GM12891 (cell line): ENCODE results near the gene TENM3.

ENCODE experiments used
- DNase-seq: peaks from one replicate; pipeline ENCODE4 v3.0.0; 2011; ENCODE audit warnings: low spot score; ENCODE audit not compliant: insufficient read length
- FAIRE-seq: peaks from 2 replicates; lab custom pipeline; 2011; peaks lifted over from hg19 to GRCh38; lab: Jason Lieb, UNC
- PAX5 ChIP-seq: IDR thresholded peaks from 2 replicates; pipeline ENCODE4 v1.6.1; 2011; ENCODE audit warnings: low read length, moderate library complexity, mild to moderate bottlenecking; ENCODE audit not compliant: insufficient read depth, severe bottlenecking
- POLR2A ChIP-seq: IDR thresholded peaks from 2 replicates; pipeline ENCODE4 v1.6.1; 2011; ENCODE audit warnings: low read depth, low read length, control low read depth
- POLR2AphosphoS5 ChIP-seq: IDR thresholded peaks from 2 replicates; pipeline ENCODE4 v1.6.1; 2011; ENCODE audit warnings: low read depth, low read length, control low read depth
- POU2F2 ChIP-seq: IDR thresholded peaks from 2 replicates; pipeline ENCODE4 v1.6.1; 2011; ENCODE audit warnings: low read depth, mild to moderate bottlenecking, control low read depth, low read length, moderate library complexity
- SPI1 ChIP-seq: IDR thresholded peaks from 2 replicates; pipeline ENCODE4 v1.6.1; 2011; ENCODE audit warnings: low read depth, low read length, control low read depth
- TAF1 ChIP-seq: IDR thresholded peaks from 2 replicates; pipeline ENCODE4 v1.6.1; 2011; ENCODE audit warnings: low read depth, low read length, control low read depth

Gene TENM3

DNA sequence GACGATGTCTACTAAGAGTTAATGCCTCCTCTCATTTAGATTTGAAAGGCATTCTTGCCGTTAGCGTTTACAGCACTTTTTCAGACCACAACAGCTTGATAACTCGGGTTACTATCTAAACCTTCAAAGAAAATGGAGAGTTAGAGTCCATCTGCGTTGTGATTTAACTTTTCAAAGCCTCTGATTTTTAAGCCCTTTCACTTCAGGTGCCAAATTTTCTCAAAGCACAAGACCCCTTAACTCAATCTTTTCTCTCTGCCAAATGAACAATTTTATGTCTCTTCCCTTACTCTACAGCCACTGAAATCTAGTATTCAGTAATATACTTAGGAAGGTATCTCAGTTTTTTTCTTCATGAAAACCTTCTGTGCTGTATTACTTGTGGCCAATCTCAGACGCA lies 310.5 kb downstream of the TENM3 start:
- DNase-seq, result no peak
- FAIRE-seq, result no peak
- TF ChIP-seq POLR2A, result no peak
- TF ChIP-seq POU2F2, result no peak
- TF ChIP-seq TAF1, result no peak
- TF ChIP-seq SPI1, result no peak
- TF ChIP-seq PAX5, result no peak
- no peak for TF ChIP-seq POLR2AphosphoS5

DNA sequence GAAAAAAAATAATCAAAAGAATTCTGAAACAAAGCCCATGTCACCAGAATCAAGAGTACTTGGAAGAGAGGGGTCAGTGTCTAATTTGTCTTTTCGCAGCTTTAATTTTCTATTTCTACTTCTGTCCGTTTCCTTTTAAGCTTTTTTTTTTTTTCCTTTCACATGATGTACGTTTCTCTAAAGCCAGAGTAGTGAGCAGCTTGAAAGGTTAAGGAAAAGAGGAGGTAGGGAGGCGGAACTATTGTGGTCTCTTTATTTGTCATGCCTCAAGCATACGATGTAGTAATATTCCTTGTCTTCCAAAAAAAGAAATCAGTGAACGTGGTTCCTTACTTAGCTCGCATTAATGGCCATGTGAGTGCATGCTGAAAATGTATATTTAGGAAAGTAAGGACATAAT lies 311.5 kb downstream of the TENM3 start:
- no peak for DNase-seq
- FAIRE-seq, result no peak
- TF ChIP-seq POU2F2, result no peak
- no peak for TF ChIP-seq TAF1
- no peak for TF ChIP-seq POLR2A
- TF ChIP-seq POLR2AphosphoS5, result no peak
- no peak for TF ChIP-seq SPI1
- TF ChIP-seq PAX5, result no peak

DNA sequence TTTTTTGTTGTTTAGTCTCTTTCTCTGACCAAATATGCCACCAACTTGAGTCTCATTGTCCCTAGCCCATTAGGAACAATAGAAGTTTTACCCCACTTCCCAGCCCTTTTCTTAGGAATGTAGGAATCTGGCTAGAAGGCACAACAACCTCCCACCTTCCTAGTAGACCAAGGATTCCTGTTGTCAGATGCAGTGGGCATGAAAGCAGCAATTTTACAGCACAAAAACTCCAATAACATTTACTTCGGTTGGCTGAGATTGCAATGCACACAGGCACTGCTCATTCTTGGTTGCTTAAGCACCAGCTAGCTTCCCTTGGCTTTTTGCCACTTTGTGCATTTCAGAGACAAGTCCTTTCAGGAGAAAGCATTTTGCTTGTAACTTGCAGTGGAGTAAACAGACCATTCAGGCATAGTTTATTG lies 312.8 kb downstream of the TENM3 start:
- DNase-seq, result no peak
- FAIRE-seq, result no peak
- TF ChIP-seq POLR2A, result no peak
- no peak for TF ChIP-seq SPI1
- no peak for TF ChIP-seq PAX5
- TF ChIP-seq POLR2AphosphoS5, result no peak
- TF ChIP-seq POU2F2, result no peak
- TF ChIP-seq TAF1, result no peak

DNA sequence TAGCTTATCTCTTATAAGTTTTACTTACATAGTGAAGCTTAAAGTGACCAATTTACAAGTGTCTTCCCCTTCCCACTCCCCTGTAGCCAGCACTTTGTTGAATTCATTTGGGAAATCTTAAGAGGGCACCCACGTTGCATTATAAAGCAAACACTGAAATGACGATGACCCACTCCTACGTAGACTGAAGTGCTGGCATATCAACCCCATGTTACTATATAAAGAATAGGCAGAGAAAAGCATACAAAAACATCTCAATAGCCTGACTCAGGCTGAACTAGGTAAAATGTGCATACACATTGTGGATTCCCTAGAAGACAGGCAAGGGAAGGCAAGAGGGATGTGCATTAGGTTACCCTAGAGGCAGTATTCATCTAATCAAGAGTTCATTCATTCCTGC lies 313.4 kb downstream of the TENM3 start:
- no peak for DNase-seq
- no peak for FAIRE-seq
- TF ChIP-seq SPI1 (no peak), POU2F2 (no peak), PAX5 (no peak), POLR2A (no peak), POLR2AphosphoS5 (no peak), TAF1 (no peak)

GRCh38 chr4:182560358-182560757 lies 317.2 kb downstream of the TENM3 start:
- TF ChIP-seq POLR2A (no peak), TAF1 (no peak), PAX5 (no peak), POU2F2 (no peak), SPI1 (no peak), POLR2AphosphoS5 (no peak)
- no peak for DNase-seq
- FAIRE-seq, result no peak

- DNase-seq, result no peak
- FAIRE-seq, result no peak
- no peak for TF ChIP-seq POU2F2
- no peak for TF ChIP-seq PAX5
- TF ChIP-seq POLR2AphosphoS5, result no peak
- no peak for TF ChIP-seq POLR2A
- no peak for TF ChIP-seq TAF1
- no peak for TF ChIP-seq SPI1
Measured at GRCh38 chr4:182562350-182562749, 319.1 kb downstream of the TENM3 start.

- FAIRE-seq, result no peak
- no peak for DNase-seq
- TF ChIP-seq PAX5, result no peak
- TF ChIP-seq SPI1, result no peak
Measured at GRCh38 chr4:182564724-182565369, 321.6 kb downstream of the TENM3 start.

GRCh38 chr4:182567119-182567518 lies 323.9 kb downstream of the TENM3 start:
- FAIRE-seq, result no peak
- TF ChIP-seq SPI1, result no peak
- TF ChIP-seq TAF1, result no peak
- no peak for TF ChIP-seq POU2F2
- TF ChIP-seq PAX5, result no peak
- TF ChIP-seq POLR2A, result no peak
- TF ChIP-seq POLR2AphosphoS5, result no peak
- no peak for DNase-seq

GRCh38 chr4:182569561-182569960 lies 326.4 kb downstream of the TENM3 start:
- FAIRE-seq, result no peak
- TF ChIP-seq TAF1, result no peak
- TF ChIP-seq POU2F2, result no peak
- no peak for TF ChIP-seq POLR2A
- TF ChIP-seq SPI1, result no peak
- TF ChIP-seq POLR2AphosphoS5, result no peak
- TF ChIP-seq PAX5, result no peak

GRCh38 chr4:182574706-182575105 lies 331.5 kb downstream of the TENM3 start:
- no peak for FAIRE-seq
- TF ChIP-seq SPI1, result no peak
- no peak for DNase-seq

More at GRCh38 chr4:182569561-182569960, 326.4 kb downstream of the TENM3 start:
- no peak for DNase-seq

- DNase-seq (no peak), FAIRE-seq (no peak)
- TF ChIP-seq SPI1, result no peak
- no peak for TF ChIP-seq TAF1
- no peak for TF ChIP-seq POLR2A
- TF ChIP-seq POLR2AphosphoS5, result no peak
- no peak for TF ChIP-seq POU2F2
- no peak for TF ChIP-seq PAX5
Measured at GRCh38 chr4:182575225-182575624, 332.0 kb downstream of the TENM3 start.
